ENCODE results near the gene OR4P4.

OR4P4 gene

GRCh38 chr11:55634813-55635212 lies at the start of gene OR4P4:
Gene OR4P4 (plus strand): TSS chr11:55635113.
- no peak for DNase-seq (ENCODE audit: low read depth in 2 of 2)

- no peak for DNase-seq (ENCODE audit: low read depth in 2 of 2)
Observed at GRCh38 chr11:55607545-55607944, 27.4 kb upstream of the OR4P4 start, which contains the start of gene OR4C11. Gene OR4C11 (minus strand): TSS chr11:55607645. CDS start chr11:55604373, 3,272 bp downstream.

GRCh38 chr11:55624531-55624930 lies 10.4 kb upstream of the OR4P4 start:
- no peak for DNase-seq (ENCODE audit: low read depth in 2 of 2)

GRCh38 chr11:55648027-55648426 lies 13.1 kb downstream of the OR4P4 start, which contains the start of gene OR4S2:
Gene OR4S2 (plus strand): TSS chr11:55648327. CDS start chr11:55650904, 2,577 bp downstream.
- DNase-seq (ENCODE audit: low read depth in 2 of 2), result no peak

GRCh38 chr11:55652560-55652959 lies 17.6 kb downstream of the OR4P4 start:
- no peak for DNase-seq (ENCODE audit: low read depth in 2 of 2)

GRCh38 chr11:55655096-55655495 lies 20.2 kb downstream of the OR4P4 start:
- no peak for DNase-seq (ENCODE audit: low read depth in 2 of 2)

- no peak for DNase-seq (ENCODE audit: low read depth in 2 of 2)
Observed at GRCh38 chr11:55658031-55658573, 23.2 kb downstream of the OR4P4 start.

GRCh38 chr11:55658608-55659007 lies 23.7 kb downstream of the OR4P4 start:
- no peak for DNase-seq (ENCODE audit: low read depth in 2 of 2)

- DNase-seq (ENCODE audit: low read depth in 2 of 2), result no peak
Observed at GRCh38 chr11:55661901-55662300, 27.0 kb downstream of the OR4P4 start, which contains the start of gene OR4C6. Gene OR4C6 (plus strand): TSS chr11:55662201. CDS start chr11:55665167, 2,966 bp downstream.

- DNase-seq (ENCODE audit: low read depth in 2 of 2), result no peak
Observed at GRCh38 chr11:55669376-55669775, 34.5 kb downstream of the OR4P4 start.

GRCh38 chr11:55673860-55674259 lies 38.9 kb downstream of the OR4P4 start:
- no peak for DNase-seq (ENCODE audit: low read depth in 2 of 2)
